Measurements from ENCODE around the gene BACH2. TPM values are rescaled to one million over a fixed set of nuclear protein-coding genes. Genes with fewer than 3 reads are reported as not detected.

BACH2 gene
- total and polyA plus RNA-seq, 2 of the 8 experiments (the other 6 are each of a cell fraction or from before 2014, with no cell fraction given): 1.9 to 5.9 TPM

DNA sequence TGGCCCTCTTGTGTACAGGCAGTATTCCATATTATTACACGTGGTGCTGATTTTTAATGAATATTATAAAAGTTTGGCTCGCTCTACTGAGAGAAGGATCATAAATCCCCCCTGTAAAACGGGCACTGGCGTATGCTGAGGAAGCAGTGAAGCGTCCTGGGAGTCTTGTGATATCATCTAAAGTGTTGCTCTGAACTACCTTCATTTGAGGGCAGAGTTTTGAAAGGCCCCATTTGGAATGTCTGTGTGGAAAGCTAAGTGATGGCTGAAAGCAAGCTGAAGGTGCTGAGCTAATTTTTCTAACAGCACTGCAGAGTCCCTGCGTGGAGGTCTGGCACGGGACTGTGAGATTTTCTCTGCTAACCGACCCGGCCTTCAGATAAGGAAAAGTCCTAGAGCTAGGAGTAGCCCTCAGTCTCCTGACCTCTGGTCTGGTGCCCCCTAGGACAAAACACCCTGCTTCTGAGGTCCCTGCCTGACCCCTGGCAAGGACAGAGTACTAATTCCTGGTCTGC lies 1.3 kb upstream of the BACH2 start (continued):
- TF ChIP-seq, protein P1, sequence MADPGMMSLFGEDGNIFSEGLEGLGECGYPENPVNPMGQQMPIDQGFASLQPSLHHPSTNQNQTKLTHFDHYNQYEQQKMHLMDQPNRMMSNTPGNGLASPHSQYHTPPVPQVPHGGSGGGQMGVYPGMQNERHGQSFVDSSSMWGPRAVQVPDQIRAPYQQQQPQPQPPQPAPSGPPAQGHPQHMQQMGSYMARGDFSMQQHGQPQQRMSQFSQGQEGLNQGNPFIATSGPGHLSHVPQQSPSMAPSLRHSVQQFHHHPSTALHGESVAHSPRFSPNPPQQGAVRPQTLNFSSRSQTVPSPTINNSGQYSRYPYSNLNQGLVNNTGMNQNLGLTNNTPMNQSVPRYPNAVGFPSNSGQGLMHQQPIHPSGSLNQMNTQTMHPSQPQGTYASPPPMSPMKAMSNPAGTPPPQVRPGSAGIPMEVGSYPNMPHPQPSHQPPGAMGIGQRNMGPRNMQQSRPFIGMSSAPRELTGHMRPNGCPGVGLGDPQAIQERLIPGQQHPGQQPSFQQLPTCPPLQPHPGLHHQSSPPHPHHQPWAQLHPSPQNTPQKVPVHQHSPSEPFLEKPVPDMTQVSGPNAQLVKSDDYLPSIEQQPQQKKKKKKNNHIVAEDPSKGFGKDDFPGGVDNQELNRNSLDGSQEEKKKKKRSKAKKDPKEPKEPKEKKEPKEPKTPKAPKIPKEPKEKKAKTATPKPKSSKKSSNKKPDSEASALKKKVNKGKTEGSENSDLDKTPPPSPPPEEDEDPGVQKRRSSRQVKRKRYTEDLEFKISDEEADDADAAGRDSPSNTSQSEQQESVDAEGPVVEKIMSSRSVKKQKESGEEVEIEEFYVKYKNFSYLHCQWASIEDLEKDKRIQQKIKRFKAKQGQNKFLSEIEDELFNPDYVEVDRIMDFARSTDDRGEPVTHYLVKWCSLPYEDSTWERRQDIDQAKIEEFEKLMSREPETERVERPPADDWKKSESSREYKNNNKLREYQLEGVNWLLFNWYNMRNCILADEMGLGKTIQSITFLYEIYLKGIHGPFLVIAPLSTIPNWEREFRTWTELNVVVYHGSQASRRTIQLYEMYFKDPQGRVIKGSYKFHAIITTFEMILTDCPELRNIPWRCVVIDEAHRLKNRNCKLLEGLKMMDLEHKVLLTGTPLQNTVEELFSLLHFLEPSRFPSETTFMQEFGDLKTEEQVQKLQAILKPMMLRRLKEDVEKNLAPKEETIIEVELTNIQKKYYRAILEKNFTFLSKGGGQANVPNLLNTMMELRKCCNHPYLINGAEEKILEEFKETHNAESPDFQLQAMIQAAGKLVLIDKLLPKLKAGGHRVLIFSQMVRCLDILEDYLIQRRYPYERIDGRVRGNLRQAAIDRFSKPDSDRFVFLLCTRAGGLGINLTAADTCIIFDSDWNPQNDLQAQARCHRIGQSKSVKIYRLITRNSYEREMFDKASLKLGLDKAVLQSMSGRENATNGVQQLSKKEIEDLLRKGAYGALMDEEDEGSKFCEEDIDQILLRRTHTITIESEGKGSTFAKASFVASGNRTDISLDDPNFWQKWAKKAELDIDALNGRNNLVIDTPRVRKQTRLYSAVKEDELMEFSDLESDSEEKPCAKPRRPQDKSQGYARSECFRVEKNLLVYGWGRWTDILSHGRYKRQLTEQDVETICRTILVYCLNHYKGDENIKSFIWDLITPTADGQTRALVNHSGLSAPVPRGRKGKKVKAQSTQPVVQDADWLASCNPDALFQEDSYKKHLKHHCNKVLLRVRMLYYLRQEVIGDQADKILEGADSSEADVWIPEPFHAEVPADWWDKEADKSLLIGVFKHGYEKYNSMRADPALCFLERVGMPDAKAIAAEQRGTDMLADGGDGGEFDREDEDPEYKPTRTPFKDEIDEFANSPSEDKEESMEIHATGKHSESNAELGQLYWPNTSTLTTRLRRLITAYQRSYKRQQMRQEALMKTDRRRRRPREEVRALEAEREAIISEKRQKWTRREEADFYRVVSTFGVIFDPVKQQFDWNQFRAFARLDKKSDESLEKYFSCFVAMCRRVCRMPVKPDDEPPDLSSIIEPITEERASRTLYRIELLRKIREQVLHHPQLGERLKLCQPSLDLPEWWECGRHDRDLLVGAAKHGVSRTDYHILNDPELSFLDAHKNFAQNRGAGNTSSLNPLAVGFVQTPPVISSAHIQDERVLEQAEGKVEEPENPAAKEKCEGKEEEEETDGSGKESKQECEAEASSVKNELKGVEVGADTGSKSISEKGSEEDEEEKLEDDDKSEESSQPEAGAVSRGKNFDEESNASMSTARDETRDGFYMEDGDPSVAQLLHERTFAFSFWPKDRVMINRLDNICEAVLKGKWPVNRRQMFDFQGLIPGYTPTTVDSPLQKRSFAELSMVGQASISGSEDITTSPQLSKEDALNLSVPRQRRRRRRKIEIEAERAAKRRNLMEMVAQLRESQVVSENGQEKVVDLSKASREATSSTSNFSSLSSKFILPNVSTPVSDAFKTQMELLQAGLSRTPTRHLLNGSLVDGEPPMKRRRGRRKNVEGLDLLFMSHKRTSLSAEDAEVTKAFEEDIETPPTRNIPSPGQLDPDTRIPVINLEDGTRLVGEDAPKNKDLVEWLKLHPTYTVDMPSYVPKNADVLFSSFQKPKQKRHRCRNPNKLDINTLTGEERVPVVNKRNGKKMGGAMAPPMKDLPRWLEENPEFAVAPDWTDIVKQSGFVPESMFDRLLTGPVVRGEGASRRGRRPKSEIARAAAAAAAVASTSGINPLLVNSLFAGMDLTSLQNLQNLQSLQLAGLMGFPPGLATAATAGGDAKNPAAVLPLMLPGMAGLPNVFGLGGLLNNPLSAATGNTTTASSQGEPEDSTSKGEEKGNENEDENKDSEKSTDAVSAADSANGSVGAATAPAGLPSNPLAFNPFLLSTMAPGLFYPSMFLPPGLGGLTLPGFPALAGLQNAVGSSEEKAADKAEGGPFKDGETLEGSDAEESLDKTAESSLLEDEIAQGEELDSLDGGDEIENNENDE (IDR thresholded peaks at IDR 0.05; ENCODE audit: insufficient replicate concordance, low read length): no peak
- TF ChIP-seq KDM1A (IDR thresholded peaks at IDR 0.05; ENCODE audit: borderline replicate concordance, low read length) (no peak), EZH2 (IDR thresholded peaks at IDR 0.05; ENCODE audit: low read depth, low read length, severe bottlenecking) (no peak), SIX5 (IDR thresholded peaks at IDR 0.05; ENCODE audit: low read depth, low read length) (no peak), TAF7 (optimal IDR thresholded peaks at IDR 0.05; ENCODE audit: borderline replicate concordance, low read depth, low read length) (no peak), TBP (IDR thresholded peaks at IDR 0.05; ENCODE audit: low read depth, low read length) (no peak), ASH2L (IDR thresholded peaks at IDR 0.05; ENCODE audit: low read length) (no peak)
- TF ChIP-seq, protein P2, sequence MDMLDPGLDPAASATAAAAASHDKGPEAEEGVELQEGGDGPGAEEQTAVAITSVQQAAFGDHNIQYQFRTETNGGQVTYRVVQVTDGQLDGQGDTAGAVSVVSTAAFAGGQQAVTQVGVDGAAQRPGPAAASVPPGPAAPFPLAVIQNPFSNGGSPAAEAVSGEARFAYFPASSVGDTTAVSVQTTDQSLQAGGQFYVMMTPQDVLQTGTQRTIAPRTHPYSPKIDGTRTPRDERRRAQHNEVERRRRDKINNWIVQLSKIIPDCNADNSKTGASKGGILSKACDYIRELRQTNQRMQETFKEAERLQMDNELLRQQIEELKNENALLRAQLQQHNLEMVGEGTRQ (IDR thresholded peaks at IDR 0.05; ENCODE audit: low read length): no peak
